ENCODE data around the gene KLF17. TPM values are rescaled to one million over a fixed set of nuclear protein-coding genes. Genes with fewer than 3 reads are reported as not detected.

The KLF17 gene
- total RNA-seq, 1 donor from 2014 or later = not detected

- no peak for DNase-seq (ENCODE audit: low spot score)
Measured at GRCh38 chr1:44152692-44153091, 34.1 kb downstream of the KLF17 start.

GRCh38 chr1:44154049-44154448 is 35.4 kb downstream of the KLF17 start:
- DNase-seq (ENCODE audit: low spot score) = no peak

GRCh38 chr1:44157903-44158302 is 39.3 kb downstream of the KLF17 start:
- DNase-seq (ENCODE audit: low spot score) = no peak

- no peak for DNase-seq (ENCODE audit: low spot score)
Measured at GRCh38 chr1:44158871-44159270, 40.2 kb downstream of the KLF17 start.

GRCh38 chr1:44161546-44161945 is 42.9 kb downstream of the KLF17 start:
- no peak for DNase-seq (ENCODE audit: low spot score)

- DNase-seq (ENCODE audit: low spot score) = no peak
Measured at GRCh38 chr1:44168520-44169098, 50.0 kb downstream of the KLF17 start.

- no peak for DNase-seq (ENCODE audit: low spot score)
Measured at GRCh38 chr1:44170281-44170823, 51.7 kb downstream of the KLF17 start.

- DNase-seq (ENCODE audit: low spot score) = no peak
Measured at GRCh38 chr1:44174630-44175029, 56.0 kb downstream of the KLF17 start.

Other genes starting within 250 kb of the KLF17 start
- 5.7 TPM for gene ARTN, start 185.0 kb upstream of the KLF17 start, total RNA-seq
- gene IPO13, start 171.9 kb upstream of the KLF17 start, total RNA-seq = 22.1 TPM
- gene DPH2, start 148.8 kb upstream of the KLF17 start, total RNA-seq = 32.2 TPM
- 98.3 TPM for gene ATP6V0B, start 143.9 kb upstream of the KLF17 start, total RNA-seq
- gene B4GALT2, start 139.6 kb upstream of the KLF17 start, total RNA-seq = 39.7 TPM
- gene CCDC24, start 127.2 kb upstream of the KLF17 start, total RNA-seq = 22.6 TPM
- gene SLC6A9, start 87.4 kb upstream of the KLF17 start, total RNA-seq = 38.3 TPM
- gene KLF18, start 22.8 kb downstream of the KLF17 start, total RNA-seq = not detected
- gene DMAP1, start 94.7 kb downstream of the KLF17 start, total RNA-seq = 47.6 TPM
- gene ERI3, start 236.4 kb downstream of the KLF17 start, total RNA-seq = 60.9 TPM

All from ureter (tissue), 1 donor.